Lower leg skin (tissue), 4 donors: ENCODE data around the gene C1QL1. TPM values are rescaled to one million over a fixed set of nuclear protein-coding genes. Genes with fewer than 3 reads are reported as not detected.

Source experiments
- DNase-seq, 2 donors: peaks; one replicate each; pipeline ENCODE4 v3.0.0-alpha.2; 2019; ENCODE audit warnings: low spot score in 2 of 2
- H3K4me3 ChIP-seq: fragments of 200-600 bp; sonication (generic); 2 replicates; pipeline ENCODE4 v1.5.1; 2017; ENCODE audit warnings: mild to moderate bottlenecking, low read depth; ENCODE audit not compliant: poor library complexity, severe bottlenecking
- POLR2A ChIP-seq, 2 donors: fragments of 450-650 bp; IDR thresholded peaks; one replicate each; pipeline ENCODE4 v1.6.1; 2016 to 2017; ENCODE audit warnings: antibody characterized with exemption in 2 of 2, mild to moderate bottlenecking in 1 of 2, moderate library complexity in 1 of 2
- WGBS, 2 donors: methylation state at CpG; one replicate each; pipeline ENCODE4 v1.1.5; 2018; 5-methylcytosine and 5-hydroxymethylcytosine counted together
- intact Hi-C: fragments of 100-400 bp; cut with DNase I; formaldehyde crosslinking; loops from one replicate; pipeline ENCODE4 v1.15.0; 2023; ENCODE audit warnings: low total_unique reads
- total RNA-seq, 4 donors: library from RNA; depleted of rRNA; stranded (reverse); fragments of >200 nt; gene quantifications; one replicate each; pipeline ENCODE4 v1.1.0, GENCODE V29; 2016
- TF ChIP-seq, protein P1 (sequence below), 3 donors: fragments of 450-650 bp; IDR thresholded peaks; one replicate each; pipeline ENCODE4 v1.5.1; 2016; ENCODE audit warnings: antibody characterized with exemption in 3 of 3, mild to moderate bottlenecking in 3 of 3, moderate library complexity in 2 of 3

Gene C1QL1
- total RNA-seq, 4 donors from 2014 or later, result 0.21 to 1.4 (median 0.73) TPM

DNA sequence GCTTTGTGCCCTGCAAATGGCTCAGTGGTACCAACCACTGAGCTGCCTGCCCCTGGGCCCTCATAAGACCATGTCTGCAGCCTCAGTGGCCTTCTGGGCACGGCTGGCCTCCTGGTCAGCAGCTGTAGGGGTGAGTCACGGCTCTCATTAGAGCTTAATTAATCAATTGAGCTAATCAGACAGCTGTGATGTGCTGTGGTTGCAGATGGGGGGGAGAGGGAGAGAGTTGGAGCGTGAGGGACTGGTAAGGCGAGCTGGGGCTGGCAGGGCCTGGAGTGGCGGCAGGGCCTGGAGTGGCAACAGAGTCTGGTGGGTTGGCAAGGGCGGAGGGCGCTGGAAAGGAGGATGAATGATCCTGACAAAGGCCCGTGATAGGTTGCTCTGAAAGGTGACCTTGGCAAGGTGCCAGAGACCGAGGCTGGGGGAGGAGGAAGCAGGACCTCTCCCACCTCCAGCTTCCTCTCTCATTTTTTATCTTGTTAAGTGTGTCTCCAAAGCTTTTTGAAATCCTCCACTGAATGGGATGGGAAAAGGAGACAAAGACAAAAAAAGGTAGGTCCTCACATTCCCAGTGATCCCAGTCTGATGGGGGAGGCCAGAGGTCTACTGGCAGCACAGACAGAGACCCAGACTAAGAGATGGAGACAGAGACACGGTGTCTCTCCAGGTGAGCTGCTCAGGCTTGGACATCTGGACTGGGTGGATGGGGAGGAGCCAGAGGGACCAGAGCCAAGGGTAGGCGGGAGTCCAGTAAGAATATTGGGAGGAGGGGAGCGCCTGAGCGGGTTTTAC lies 41.8 kb upstream of the C1QL1 start:
- H3K4me3 ChIP-seq, result no peak overlapping the region
- intact Hi-C loops, result no loop called here
- WGBS, 2 donors, result 76% methylated on average over 13 of the region's 13 CpGs
- TF ChIP-seq POLR2A (IDR thresholded peaks at IDR 0.05), result no peak
- TF ChIP-seq, protein P1, sequence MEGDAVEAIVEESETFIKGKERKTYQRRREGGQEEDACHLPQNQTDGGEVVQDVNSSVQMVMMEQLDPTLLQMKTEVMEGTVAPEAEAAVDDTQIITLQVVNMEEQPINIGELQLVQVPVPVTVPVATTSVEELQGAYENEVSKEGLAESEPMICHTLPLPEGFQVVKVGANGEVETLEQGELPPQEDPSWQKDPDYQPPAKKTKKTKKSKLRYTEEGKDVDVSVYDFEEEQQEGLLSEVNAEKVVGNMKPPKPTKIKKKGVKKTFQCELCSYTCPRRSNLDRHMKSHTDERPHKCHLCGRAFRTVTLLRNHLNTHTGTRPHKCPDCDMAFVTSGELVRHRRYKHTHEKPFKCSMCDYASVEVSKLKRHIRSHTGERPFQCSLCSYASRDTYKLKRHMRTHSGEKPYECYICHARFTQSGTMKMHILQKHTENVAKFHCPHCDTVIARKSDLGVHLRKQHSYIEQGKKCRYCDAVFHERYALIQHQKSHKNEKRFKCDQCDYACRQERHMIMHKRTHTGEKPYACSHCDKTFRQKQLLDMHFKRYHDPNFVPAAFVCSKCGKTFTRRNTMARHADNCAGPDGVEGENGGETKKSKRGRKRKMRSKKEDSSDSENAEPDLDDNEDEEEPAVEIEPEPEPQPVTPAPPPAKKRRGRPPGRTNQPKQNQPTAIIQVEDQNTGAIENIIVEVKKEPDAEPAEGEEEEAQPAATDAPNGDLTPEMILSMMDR (IDR thresholded peaks at IDR 0.05), result no peak
- DNase-seq, result no peak

DNA sequence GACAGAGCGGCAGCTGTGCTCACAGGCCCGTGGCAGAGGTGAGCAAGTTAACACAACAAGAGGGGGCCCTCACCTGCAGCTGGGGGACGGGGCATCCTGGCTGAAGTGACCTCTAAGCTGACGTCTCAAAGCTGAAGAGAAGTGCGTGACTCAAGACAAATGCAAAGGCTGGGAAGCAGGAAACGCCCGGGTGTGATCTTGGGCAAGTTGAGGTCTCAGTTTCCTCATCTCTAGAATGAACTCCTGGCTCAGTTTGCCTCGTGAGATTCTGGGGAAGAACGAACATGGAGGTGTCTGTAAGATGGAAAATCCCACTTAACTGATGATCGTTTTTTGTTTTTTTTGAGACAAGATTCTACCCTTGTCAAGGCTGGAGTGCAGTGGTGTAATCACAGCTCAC lies 40.1 kb upstream of the C1QL1 start:
- intact Hi-C loops, result no loop called here
- H3K4me3 ChIP-seq, result no peak overlapping the region
- TF ChIP-seq, protein P1 (IDR thresholded peaks at IDR 0.05), result no peak
- no peak for TF ChIP-seq POLR2A (IDR thresholded peaks at IDR 0.05)
- no peak for DNase-seq
- WGBS, 2 donors, result 76 to 81% methylated on average over 10 of the region's 10 CpGs

DNA sequence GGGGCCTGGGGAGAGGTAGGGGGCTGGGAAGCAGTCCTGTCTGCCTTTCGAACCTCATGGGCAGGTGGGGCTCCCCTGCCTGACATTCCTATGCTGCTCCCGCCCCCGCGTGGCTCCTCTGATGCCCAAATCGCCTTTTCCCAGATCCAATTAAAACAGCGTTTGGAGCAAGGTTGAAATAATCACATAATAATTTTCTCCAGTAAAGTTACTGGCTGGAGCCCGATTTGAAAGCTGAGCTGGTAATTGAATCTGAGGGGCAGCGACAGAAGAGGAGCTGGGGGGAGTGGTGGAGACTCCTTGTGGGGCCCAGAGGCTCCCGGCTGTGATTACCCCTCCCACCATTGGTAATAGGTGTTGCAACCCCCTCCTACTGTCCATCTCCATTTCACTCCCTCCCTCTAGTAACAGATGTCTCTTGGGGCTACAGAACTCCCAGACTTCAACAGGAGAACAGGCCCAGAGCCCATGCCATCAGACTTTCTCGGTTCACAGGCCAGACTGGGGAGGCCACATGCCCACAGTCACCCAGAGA lies 38.9 kb upstream of the C1QL1 start:
- TF ChIP-seq, protein P1 (IDR thresholded peaks at IDR 0.05), result no peak
- no peak for TF ChIP-seq POLR2A (IDR thresholded peaks at IDR 0.05)
- no peak for DNase-seq
- H3K4me3 ChIP-seq, result no peak overlapping the region

DNA sequence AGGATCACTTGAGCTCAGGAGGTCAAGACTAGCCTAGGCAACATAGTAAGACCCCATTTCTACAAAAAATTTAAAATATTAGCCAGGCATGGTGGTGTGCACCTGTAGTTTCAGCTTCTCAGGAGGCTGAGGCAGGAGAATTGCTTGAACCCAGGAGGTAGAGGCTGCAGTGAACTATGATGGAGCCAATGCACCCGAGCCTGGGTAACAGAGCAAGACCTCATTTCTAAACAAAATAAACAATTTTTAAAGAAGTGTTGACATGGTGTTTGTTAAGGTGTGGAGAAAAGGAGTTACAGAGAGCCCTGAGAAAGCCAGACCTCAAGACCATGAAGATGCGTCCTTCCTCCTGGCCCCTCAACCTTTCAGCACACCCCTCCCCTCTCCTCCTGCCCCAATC lies 37.6 kb upstream of the C1QL1 start:
- DNase-seq, result no peak
- intact Hi-C loops, result no loop called here
- TF ChIP-seq, protein P1 (IDR thresholded peaks at IDR 0.05), result no peak
- TF ChIP-seq POLR2A (IDR thresholded peaks at IDR 0.05), result no peak
- WGBS, 2 donors, result 88 to 89% methylated on average over 2 of the region's 2 CpGs
- H3K4me3 ChIP-seq, result no peak overlapping the region

More for the DNA sequence above, 38.9 kb upstream of the C1QL1 start:
- 37 to 44% methylated on average over 10 of the region's 10 CpGs for WGBS, 2 donors
- intact Hi-C loops, result no loop called here

DNA sequence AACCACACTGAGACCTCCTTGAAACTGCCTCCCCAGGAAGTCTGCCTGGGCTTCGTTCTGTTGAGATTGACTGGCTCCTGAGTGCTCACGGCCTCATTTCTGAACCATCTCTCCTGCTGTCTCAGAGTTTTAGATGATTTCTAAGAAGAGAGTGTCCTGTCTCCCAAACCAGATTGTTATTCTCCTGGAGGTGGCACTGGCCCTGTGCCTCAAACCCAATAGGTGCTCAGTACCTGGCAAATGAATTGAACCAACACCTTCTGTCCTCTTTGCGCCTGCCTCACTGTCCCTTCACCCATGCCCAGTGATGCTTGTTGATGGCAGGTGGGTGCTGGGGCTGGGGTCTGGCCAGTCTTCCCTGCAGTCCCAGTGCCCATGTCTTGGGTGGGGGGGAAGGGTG lies 36.3 kb upstream of the C1QL1 start:
- TF ChIP-seq, protein P1 (IDR thresholded peaks at IDR 0.05), result no peak
- TF ChIP-seq POLR2A (IDR thresholded peaks at IDR 0.05), result no peak
- H3K4me3 ChIP-seq, result no peak overlapping the region
- WGBS, 2 donors, result 89 to 98% methylated on average over 3 of the region's 3 CpGs
- intact Hi-C loops, result no loop called here
- DNase-seq, result no peak
